Frontal cortex (tissue), 4 donors: ENCODE results near the gene SLC12A7. TPM values are rescaled to one million over a fixed set of nuclear protein-coding genes. Genes with fewer than 3 reads are reported as not detected.

ENCODE experiments used
- DNase-seq, 2 donors: peaks; one replicate each; pipeline ENCODE4 v3.0.0; 2012; ENCODE audit warnings: low spot score in 2 of 2
- FAIRE-seq: peaks from 2 replicates; lab custom pipeline; 2012; peaks lifted over from hg19 to GRCh38; lab: Jason Lieb, UNC
- total RNA-seq: library from RNA; depleted of rRNA; stranded (reverse); fragments of >200 nt; gene quantifications from one replicate; pipeline ENCODE4 v1.2.3, GENCODE V29; 2014
- donor health status: control.
- donor health status: control.
- donor health status: control.

SLC12A7 gene
- total RNA-seq, 1 donor from 2014 or later = 5.7 TPM

DNA sequence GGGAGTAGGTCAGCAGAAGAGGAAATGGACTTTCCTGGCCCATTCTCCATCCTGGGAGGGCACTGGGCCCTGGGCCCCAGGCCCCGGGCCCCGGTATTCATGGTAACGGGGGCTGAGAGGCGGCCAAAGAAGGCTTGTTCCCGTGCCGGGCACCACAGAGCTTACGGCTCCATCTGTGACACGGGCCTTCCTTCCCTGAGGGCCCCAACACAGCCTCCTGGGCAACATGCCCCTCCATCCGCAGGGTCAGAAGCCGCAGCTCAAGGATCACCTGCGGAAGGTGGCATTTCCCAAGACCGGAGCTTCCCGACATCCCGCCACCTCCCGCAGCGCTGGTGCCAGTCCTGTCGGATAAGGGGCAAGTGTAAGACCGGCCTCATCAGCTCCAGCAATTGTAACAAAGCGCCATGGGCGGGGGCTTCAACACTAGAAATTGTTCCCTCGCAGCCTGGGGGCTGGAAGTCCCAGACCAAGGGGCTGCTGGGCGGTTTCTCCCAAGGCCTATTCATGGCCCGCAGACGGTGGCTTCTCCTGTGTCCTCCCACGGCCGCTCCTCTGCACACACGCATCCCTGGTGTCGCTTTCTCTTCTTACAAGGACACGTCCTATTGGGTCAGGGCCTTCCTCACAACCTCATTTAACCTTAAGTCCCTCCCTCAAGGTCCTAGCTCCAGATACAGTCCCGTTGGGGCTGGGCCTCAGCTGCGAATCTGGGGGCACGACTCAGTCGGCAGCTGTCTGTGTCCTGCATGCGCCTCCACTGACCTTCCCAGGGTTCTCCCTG, 31.2 kb upstream of the SLC12A7 start:
- no peak for DNase-seq
- FAIRE-seq = no peak

DNA sequence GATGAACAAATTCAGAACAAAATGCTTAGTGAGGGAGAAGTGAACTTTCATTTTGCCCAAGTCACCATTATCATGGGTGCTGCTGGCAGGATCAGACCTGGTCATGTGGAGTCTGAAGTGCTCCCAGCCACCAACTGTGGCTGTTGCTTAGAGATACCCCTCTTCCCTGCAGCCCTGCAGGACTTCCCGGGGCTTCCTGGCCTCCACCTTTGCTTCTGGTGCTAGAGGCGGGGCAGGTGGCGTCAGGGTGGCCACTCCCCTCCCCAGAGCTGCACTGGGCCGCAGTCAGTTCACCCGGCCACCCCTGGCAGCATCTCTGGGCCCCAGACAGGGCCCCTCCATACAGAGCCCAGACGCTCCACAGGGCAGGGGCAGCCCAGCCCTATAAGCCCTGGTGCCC, 30.0 kb upstream of the SLC12A7 start:
- no peak for FAIRE-seq

DNA sequence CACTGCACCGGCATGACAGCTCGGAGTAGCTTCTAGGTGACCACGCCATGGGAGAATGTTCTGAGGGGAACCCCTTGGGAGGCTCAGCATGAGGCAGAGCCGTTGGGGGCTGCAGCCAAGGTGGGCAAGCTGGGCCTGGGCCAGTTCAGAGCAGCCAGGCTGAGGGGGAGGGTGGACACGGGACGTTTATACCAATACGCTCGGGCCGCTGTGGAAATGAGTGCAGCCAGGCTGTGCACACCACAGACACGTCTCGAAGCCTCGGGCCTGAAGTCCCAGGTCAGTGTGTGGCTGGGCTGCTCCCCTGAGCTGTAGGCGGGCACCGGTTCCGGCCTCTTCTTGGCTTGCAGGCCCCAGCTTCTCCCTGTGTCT, 28.9 kb upstream of the SLC12A7 start:
- DNase-seq = no peak
- no peak for FAIRE-seq

More for the DNA sequence above, 30.0 kb upstream of the SLC12A7 start:
- no peak for DNase-seq

DNA sequence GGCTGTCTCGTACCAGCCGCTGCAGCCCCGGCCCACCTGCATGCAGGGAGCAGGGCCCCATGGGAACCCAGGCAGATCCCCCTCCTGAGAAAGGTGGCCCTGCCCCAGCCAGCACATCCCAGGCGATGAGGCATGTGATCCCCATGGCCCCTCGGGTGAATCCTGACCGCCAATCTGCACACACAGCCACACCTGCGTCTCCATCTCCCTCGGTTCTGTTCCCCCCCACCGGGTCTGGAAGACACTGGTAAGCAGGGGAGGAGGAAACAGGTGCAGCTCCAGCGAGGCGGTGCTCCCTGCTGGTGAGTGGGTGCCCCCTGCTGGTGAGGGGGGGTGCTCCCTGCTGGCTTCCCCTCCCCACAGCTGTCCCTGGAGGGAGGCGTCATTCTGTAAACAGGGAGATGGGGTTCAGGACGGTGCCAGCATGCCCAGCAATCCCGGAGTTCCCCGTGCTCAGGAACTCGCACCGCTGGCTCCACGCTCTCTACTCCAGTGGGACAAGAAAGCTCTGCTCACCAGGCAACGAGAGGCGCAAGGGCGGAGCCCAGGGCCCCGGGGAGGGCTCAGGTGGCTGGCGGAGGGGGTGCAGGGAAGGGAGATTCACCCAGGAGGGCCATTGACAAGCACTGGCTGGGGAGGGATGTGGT, 28.4 kb upstream of the SLC12A7 start:
- no peak for FAIRE-seq
- DNase-seq = peak; percentile 64 to 72

DNA sequence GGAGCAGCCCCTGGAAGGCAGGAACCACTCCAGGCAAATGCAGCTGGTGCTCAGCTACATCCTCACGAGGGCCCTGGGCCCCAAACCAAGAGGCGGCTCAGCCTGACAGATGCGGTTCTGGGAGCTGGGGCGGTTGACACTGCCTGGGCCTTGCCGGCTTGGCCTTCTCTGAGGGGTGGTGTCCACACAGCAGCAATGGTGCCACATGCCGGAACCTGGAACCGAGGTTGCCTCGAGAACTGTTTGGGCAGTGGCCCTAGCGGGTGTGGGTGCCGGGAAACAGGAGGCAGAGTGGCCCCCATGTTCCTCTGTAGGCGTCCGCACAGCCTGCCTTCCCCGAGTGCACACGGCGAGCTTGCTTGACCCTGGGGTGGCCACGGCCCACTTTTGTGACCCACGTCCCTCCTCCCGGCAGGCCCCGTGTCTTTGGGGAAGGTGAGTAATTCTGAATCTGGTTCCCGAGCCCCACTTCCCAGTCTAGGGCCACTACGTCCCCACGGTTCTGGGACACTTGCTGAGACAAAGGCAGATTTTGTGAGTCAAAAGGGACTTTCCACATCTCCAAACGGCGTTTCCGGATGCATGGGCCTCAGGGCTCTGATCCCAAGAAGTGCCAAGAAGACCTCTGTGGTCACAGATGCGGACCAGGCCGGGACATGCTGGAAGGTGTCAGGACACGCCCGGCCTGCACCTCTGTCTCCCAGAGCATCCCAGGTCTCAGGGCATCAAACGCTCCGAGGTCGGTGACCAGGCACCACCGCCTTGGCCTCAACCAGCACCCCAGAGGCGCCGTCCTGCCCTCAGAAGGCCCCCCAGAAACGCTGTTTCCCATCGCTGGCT, 27.7 kb upstream of the SLC12A7 start:
- no peak for DNase-seq
- FAIRE-seq = no peak

DNA sequence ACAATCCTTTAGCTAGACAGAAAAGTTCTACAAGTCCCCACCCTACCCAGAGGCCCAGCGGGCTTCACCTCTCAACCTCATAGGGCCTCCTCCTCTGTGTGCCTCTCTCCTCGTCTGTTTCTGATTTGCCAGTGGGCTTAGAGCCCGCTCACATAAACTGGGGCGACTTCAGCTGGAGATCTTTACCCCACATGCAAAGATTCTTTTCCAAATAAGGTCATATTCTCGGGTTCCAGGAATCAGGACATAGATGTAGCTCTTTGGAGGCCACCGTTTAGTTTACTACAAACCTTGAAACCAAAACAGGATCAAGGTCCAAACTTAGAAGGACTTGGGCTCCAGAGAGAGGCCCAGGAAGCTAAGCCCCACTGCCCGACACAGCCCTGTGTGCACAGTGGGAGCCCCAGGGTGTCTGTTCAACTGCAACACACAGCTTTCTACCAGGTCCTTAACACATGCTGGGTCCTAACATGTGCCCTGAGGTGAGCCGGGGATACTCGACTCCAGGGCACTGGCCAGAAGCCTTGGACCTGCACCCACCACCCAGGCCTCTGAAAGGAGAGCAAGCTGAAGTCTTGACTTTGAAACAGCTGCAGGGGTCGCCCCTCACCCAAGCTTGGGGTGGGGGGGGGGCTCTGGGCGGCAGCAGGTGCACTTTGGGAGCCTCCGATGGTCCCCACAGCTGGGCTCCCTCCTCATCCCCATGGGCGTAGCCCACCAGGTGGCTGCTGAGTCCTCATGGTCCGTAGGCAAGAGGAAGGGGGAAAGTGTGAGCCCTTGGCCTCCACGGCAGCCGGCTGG, 26.8 kb upstream of the SLC12A7 start:
- no peak for FAIRE-seq

DNA sequence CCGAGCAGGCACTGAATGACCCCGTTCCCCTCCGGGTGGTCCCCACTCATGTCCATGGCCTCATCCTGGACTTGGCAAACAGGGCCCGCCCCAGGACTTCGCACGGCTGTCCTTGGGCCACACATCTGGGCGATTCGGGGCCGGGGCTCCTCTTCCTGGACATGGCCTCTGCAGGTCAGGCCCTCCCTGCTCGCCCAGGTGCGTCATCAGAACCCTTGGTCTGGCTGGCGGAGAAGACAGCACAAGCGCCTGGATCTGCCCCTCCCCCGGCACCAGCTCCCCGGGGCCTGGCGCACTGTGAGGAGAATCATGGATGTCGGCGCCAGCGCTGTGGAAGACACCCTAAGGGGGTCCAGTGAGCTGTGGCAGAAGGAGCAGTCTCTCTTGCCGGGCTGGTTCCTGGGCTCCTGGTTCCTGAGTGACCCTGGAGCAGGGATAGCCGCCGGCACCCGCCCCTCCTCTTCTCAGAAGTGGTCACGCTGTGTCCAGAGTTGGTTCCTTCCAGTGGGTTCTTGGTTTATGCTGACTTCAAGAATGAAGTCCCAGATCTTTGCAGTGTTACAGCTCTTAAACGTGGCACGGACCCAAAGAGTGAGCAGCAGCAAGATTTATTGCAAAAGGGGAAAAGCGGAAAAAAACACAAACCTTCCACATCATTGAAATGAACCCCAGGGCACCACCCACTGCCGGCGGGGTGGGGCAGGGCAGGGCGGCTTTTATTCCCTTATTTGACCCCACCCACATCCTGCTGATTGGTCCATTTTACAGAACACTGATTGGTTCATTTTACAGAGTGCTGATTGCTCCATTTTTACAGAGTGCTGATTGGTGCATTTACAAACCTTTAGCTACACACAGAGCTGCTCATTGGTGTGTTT, 25.9 kb upstream of the SLC12A7 start:
- FAIRE-seq (no peak), DNase-seq (no peak)

More for the DNA sequence above, 26.8 kb upstream of the SLC12A7 start:
- DNase-seq = no peak

DNA sequence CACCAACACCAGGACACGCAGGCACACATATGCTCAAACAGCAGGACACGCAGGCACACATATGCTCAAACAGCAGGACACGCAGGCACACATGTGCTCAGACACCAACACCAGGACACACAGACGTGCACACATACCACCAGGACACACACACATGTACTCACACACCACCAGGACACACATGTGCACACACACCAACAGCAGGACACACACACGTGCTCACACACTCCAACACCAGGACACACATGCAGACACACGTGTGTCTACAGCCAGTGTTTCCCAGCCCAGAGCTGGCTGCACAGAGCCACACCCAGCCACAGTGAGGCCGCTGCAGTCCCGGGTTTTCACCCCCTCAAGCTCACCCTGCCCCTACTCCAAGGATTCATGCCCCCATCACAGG, 25.0 kb upstream of the SLC12A7 start:
- FAIRE-seq (no peak), DNase-seq (no peak)

DNA sequence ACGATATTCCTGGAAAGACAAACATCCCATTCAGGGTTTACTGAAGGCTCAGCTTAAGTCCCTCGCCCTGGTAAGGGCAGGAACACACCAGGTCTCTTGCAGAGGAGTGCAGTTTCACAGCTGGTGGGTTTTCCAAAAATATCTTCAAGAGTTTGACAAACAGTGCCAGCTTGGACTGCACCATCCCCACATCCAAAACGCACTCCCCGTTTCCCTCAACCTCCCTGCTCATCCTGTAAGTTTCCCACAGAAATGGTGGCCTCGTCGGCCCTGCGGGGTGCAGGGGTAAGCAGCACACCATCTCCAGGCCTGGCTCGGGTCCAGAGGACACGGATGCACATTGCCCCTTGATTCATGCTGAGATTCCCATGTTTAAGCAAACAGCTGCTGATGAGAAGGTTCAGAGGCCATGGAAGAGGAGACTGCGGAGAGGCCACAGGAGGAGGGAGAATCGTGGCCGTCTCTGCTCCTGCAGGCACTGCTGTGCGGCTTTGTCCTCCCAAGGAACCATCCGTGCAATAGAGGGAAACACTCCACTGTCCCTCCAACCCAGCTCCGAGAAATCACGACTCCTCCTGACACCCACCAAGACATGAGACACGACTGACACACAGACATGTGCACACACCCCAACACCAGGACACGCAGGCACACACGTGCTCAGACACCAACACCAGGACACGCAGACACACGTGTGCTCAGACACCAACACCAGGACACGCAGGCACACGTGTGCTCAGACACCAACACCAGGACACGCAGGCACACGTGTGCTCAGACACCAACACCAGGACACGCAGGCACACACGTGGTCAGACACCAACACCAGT, 24.0 kb upstream of the SLC12A7 start:
- FAIRE-seq = no peak

DNA sequence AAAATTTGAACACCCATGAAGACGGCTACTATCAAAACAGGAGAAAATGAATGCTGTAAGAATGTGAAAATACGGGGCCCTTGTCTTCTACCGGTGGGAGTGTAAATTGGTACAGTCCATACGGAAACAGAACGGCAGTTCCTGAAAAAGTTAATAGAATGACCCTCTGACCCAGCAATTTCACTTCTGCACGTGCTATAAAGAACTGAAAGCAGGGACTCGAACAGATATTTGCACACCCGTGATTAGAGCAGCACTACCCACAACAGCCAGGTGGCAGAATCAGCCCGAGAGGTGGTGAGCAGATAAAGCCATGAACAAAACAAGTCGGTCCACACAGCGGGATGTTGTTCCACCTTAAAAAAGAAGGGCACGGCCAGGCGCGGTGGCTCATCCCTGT, 22.6 kb upstream of the SLC12A7 start:
- DNase-seq (no peak), FAIRE-seq (no peak)

More for the DNA sequence above, 24.0 kb upstream of the SLC12A7 start:
- DNase-seq = no peak

DNA sequence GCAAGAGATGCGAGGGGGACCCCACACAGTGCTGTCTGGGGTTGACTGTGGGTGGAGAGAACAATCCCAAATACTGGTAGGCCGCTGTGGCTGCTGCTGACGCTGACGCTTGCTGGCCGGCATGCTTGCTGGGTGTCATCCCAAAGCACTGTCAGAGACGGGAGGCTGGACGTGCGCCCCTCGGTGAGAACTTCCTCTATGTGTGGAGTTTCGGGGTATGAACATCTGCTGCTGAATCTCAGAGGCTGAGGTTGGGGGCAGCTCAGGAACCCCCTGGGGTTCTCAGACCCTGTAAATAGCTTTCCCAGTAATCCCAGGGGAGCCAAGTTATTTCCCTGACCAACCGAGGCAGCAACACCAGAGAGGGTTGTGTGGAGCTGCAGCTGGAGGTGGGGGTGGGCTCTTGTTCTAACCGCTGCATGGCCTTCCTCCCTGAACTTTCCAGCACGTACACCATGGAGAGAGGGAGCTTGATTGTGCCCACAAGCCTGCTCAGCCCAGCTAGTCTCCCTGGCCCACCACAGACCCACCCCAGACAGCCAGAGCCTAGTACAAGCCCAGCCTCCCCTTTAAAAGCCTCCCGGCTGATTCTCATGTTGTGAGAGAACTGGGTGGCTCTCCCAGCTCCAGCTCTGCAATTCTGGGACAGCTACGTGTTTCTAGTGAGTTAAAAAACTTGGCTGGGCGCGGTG, 21.8 kb upstream of the SLC12A7 start:
- DNase-seq (no peak), FAIRE-seq (no peak)

DNA sequence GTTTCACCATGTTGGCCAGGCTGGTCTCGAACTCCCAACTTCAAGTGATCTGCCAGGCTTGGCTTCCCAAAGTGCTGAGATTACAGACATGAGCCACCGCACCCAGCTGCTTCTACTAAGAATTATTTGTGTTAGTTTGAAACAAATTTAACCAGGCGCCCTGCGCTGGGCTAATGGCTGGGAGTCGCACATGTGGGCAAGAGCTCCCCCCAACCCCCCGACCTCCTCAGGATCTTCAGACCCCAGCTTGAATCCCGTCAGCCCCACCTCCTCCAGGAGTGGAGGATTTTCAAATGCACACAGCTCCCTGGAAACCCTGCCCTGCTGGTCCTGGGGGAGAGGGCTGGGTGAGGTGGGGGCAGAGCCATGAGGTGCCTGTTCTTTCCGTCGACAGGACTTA, 21.2 kb upstream of the SLC12A7 start:
- no peak for FAIRE-seq

DNA sequence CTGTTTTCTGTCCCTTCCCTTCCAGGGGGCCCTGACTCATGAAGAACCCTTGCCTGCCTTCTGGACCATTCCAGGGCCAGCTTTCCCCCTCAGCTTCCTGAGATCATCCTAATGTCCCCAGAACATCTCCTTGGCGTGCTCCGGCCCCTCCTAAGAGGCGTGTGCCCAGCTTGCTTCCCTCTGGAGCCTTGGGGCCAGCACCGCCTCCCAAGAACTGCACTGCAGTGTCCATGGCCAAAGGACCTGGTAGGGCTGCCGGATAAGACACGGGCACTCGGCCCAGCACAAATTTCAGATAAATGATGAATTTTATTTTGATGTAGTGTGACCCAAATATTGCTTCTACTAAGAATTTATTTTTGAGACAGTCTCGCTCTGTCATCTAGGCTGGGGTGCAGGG, 20.7 kb upstream of the SLC12A7 start:
- FAIRE-seq (no peak), DNase-seq (no peak)

More for the DNA sequence above, 21.2 kb upstream of the SLC12A7 start:
- DNase-seq = no peak

DNA sequence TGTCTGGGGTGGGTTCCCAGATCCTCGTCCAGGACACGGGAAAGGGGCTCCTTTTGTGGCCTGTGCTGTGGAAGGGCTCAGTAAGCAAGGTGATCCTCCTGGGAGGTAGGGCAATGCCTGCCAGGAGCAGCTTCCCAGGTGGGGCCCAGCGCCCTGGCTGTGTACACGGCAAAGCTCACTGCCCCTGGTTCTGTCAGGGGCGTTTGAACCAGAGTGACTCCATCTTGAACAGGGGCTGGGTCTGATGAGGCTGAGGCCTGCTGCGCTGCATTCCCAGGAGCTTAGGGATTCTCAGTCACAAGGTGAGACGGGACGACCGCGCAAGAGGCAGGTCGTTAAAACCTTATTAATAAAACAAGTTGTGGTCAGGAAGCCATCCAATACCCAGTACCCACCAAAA, 19.9 kb upstream of the SLC12A7 start:
- no peak for FAIRE-seq
- DNase-seq = no peak

DNA sequence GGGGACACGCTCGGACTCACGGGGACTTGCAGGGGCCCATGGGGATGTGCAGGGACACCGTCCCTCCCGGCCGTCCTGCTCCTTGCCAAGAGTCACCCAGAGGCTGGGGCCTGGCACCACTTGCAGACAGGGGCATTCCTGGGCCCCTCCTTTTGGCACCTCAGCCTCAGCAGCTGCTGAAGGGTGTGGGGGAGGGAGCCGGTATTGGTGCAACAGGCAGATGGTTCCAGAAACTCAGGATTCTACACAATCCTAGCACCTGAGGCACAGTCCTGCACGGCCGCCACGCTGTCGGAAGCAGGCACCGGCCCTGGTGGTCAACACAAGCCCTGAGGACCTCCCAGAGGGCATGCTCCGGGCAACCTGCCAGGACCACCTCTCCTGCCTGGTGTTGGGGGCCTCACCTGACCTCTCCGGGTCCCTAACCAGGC, 19.3 kb upstream of the SLC12A7 start:
- no peak for DNase-seq
- FAIRE-seq = no peak

DNA sequence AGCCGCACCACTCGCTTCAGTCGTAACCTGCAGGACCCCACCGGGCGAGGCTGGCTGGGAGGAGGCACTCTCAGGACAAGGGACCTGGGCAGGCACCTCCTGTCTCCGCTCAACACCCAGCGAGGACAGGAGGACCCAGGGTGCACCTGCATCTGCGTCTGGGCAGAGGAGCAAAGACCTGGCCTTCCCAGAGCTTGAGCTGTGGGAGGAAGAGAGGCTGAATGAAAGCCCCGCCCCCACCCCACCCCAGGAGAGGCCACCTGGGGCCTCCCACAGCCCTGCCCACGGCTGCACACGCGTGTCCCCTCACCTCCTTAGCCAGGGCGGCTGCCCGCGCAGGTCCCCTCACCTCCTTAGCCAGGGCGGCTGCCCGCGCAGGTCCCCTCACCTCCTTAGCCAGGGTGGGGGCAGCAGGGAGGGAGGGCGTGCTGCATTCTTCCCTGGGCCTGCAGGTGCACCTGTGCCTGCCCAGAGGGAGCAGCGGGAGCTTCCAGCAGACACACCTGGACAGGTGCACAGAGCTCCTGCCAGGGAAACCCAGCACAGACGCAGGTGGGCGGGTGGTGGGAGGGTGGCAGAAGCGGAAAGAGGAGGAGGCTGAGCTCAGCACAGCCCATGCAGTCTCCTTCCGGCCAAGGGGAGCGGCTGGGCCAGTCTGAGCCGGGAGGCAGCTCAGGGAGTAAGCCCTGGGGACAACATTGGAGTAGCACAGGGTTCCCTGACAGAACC, 18.5 kb upstream of the SLC12A7 start:
- FAIRE-seq (no peak), DNase-seq (no peak)

DNA sequence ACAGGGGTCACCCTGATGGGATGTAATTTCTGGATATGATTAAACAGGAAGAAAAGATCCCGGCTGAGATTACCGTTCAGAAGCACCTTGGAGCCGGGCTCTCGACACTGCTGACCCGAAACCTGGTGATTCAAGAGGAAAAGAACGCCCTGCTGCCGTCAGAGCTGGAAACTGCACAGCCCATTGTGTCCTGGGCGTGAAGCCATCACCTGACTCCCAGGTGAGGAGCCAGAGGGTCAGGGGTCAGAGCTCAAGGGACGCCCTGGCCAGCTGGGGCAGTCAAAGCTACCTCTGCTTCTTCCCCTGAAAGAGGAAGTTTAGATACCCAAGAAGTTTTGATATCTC, 17.8 kb upstream of the SLC12A7 start:
- DNase-seq (no peak), FAIRE-seq (no peak)
